ENCODE measurements around the gene RPS17.
"Not testable (repeated sequence)": the region's sequence is repeated elsewhere in the genome, so short reads cannot be mapped to it uniquely, and the experiment has no call there.

Gene RPS17

GRCh38 chr15:82531496-82532382 is 8.5 kb downstream of the RPS17 start:
- H3K4me3 ChIP-seq (ENCODE audit: low read length) = no peak overlapping the region
- DNase-seq (ENCODE audit: low read depth, low spot score) = no peak

- DNase-seq (ENCODE audit: low read depth, low spot score) = no peak
- H3K4me3 ChIP-seq (ENCODE audit: low read length) = peak overlapping the region; percentile 22; the same call in 1 of the 2 replicates
These were observed 9.5 kb downstream of the RPS17 start for GRCh38 chr15:82530606-82531379.

- no peak for DNase-seq (ENCODE audit: low read depth, low spot score)
- H3K4me3 ChIP-seq (ENCODE audit: low read length) = no peak overlapping the region
These were observed 10.3 kb downstream of the RPS17 start for GRCh38 chr15:82530006-82530405.

GRCh38 chr15:82513587-82513986 is 26.7 kb downstream of the RPS17 start:
- not testable (repeated sequence) for DNase-seq (ENCODE audit: low read depth, low spot score); H3K4me3 ChIP-seq (ENCODE audit: low read length)

- not testable (repeated sequence) for DNase-seq (ENCODE audit: low read depth, low spot score); H3K4me3 ChIP-seq (ENCODE audit: low read length)
These were observed 32.6 kb downstream of the RPS17 start for GRCh38 chr15:82507693-82508092.

GRCh38 chr15:82507087-82507486 is 33.2 kb downstream of the RPS17 start:
- not testable (repeated sequence) for H3K4me3 ChIP-seq (ENCODE audit: low read length)

GRCh38 chr15:82505842-82506241 is 34.4 kb downstream of the RPS17 start:
- not testable (repeated sequence) for DNase-seq (ENCODE audit: low read depth, low spot score); H3K4me3 ChIP-seq (ENCODE audit: low read length)

More at GRCh38 chr15:82507087-82507486, 33.2 kb downstream of the RPS17 start:
- DNase-seq (ENCODE audit: low read depth, low spot score) = not testable (repeated sequence)

- DNase-seq (ENCODE audit: low read depth, low spot score); H3K4me3 ChIP-seq (ENCODE audit: low read length): not testable (repeated sequence)
These were observed 36.2 kb downstream of the RPS17 start for GRCh38 chr15:82504074-82504473.

GRCh38 chr15:82502700-82503339 is 37.4 kb downstream of the RPS17 start:
- H3K4me3 ChIP-seq (ENCODE audit: low read length); DNase-seq (ENCODE audit: low read depth, low spot score): not testable (repeated sequence)

GRCh38 chr15:82500772-82501171 is 39.5 kb downstream of the RPS17 start:
- H3K4me3 ChIP-seq (ENCODE audit: low read length); DNase-seq (ENCODE audit: low read depth, low spot score): not testable (repeated sequence)

- not testable (repeated sequence) for DNase-seq (ENCODE audit: low read depth, low spot score); H3K4me3 ChIP-seq (ENCODE audit: low read length)
These were observed 42.3 kb downstream of the RPS17 start for GRCh38 chr15:82497978-82498377.

- not testable (repeated sequence) for DNase-seq (ENCODE audit: low read depth, low spot score); H3K4me3 ChIP-seq (ENCODE audit: low read length)
These were observed 52.0 kb downstream of the RPS17 start for GRCh38 chr15:82488250-82488649.

GRCh38 chr15:82487045-82487444 is 53.2 kb downstream of the RPS17 start:
- H3K4me3 ChIP-seq (ENCODE audit: low read length); DNase-seq (ENCODE audit: low read depth, low spot score): not testable (repeated sequence)
